Ecto neural progenitor cell (in vitro differentiated cells): ENCODE measurements around the gene PREX1.

Experiments used
- DNase-seq: peaks from one replicate; pipeline ENCODE4 v3.0.0-alpha.2; 2018; ENCODE audit warnings: low spot score

The PREX1 gene

GRCh38 chr20:48653706-48654051 lies 174.1 kb downstream of the PREX1 start:
- DNase-seq, result no peak

GRCh38 chr20:48652961-48653705 lies 174.7 kb downstream of the PREX1 start:
- DNase-seq, result no peak

- no peak for DNase-seq
These were observed 175.8 kb downstream of the PREX1 start for GRCh38 chr20:48651960-48652359.

GRCh38 chr20:48651271-48651670 lies 176.5 kb downstream of the PREX1 start:
- DNase-seq, result no peak

- DNase-seq, result no peak
These were observed 177.9 kb downstream of the PREX1 start for GRCh38 chr20:48649868-48650267.

GRCh38 chr20:48649104-48649626 lies 178.6 kb downstream of the PREX1 start:
- no peak for DNase-seq

GRCh38 chr20:48648482-48649051 lies 179.2 kb downstream of the PREX1 start:
- DNase-seq, result no peak

GRCh38 chr20:48647858-48648257 lies 179.9 kb downstream of the PREX1 start:
- DNase-seq, result no peak

- DNase-seq, result no peak
These were observed 182.1 kb downstream of the PREX1 start for GRCh38 chr20:48645666-48646065.

GRCh38 chr20:48644286-48644828 lies 183.4 kb downstream of the PREX1 start:
- no peak for DNase-seq

GRCh38 chr20:48642105-48642880 lies 185.5 kb downstream of the PREX1 start:
- DNase-seq, result no peak

- DNase-seq, result no peak
These were observed 186.9 kb downstream of the PREX1 start for GRCh38 chr20:48640871-48641270.

GRCh38 chr20:48639899-48640298 lies 187.9 kb downstream of the PREX1 start:
- no peak for DNase-seq

GRCh38 chr20:48638546-48638945 lies 189.3 kb downstream of the PREX1 start:
- DNase-seq, result no peak

GRCh38 chr20:48637461-48637860 lies 190.3 kb downstream of the PREX1 start:
- no peak for DNase-seq

GRCh38 chr20:48636301-48636700 lies 191.5 kb downstream of the PREX1 start:
- no peak for DNase-seq

GRCh38 chr20:48635791-48636267 lies 192.0 kb downstream of the PREX1 start:
- peak; percentile 81 for DNase-seq

- no peak for DNase-seq
These were observed 192.4 kb downstream of the PREX1 start for GRCh38 chr20:48635361-48635760.

GRCh38 chr20:48634641-48635040 lies 193.2 kb downstream of the PREX1 start:
- no peak for DNase-seq

- DNase-seq, result no peak
These were observed 194.1 kb downstream of the PREX1 start for GRCh38 chr20:48633620-48634257.

- no peak for DNase-seq
These were observed 194.8 kb downstream of the PREX1 start for GRCh38 chr20:48632825-48633619.
